ENCODE results near the gene CD99. TPM values are rescaled to one million over a fixed set of nuclear protein-coding genes. Genes with fewer than 3 reads are reported as not detected.

CD99 gene
- total and polyA plus RNA-seq, 2 of the 13 experiments (the other 11 are each of a cell fraction or from before 2014, with no cell fraction given), result 78.8 to 111 TPM

DNA sequence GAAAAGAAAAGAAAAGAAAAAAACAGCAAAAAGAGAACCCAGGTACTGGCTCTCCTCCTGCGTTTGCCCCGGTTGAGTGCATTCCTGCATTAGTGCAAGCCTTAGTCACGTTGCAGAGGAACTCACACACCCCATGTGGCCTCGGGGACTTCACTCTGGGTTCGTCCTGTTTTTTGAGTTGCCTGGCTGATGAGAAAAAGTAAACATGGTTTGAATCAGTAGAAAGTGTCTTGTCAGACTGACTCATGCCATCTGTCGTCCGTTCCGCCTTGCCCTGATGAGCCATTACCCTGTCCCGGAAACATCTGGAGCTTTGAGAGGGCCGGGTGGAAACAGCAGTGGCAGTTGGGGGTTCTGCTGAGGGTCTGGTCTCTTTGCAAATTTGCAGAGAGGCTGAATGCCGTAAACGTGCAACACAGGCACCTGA lies 16.3 kb downstream of the CD99 start (continued):
- TF ChIP-seq, protein P1, sequence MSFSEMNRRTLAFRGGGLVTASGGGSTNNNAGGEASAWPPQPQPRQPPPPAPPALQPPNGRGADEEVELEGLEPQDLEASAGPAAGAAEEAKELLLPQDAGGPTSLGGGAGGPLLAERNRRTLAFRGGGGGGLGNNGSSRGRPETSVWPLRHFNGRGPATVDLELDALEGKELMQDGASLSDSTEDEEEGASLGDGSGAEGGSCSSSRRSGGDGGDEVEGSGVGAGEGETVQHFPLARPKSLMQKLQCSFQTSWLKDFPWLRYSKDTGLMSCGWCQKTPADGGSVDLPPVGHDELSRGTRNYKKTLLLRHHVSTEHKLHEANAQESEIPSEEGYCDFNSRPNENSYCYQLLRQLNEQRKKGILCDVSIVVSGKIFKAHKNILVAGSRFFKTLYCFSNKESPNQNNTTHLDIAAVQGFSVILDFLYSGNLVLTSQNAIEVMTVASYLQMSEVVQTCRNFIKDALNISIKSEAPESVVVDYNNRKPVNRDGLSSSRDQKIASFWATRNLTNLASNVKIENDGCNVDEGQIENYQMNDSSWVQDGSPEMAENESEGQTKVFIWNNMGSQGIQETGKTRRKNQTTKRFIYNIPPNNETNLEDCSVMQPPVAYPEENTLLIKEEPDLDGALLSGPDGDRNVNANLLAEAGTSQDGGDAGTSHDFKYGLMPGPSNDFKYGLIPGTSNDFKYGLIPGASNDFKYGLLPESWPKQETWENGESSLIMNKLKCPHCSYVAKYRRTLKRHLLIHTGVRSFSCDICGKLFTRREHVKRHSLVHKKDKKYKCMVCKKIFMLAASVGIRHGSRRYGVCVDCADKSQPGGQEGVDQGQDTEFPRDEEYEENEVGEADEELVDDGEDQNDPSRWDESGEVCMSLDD (CRISPR knock-in tag; IDR thresholded peaks at IDR 0.05; ENCODE audit: borderline replicate concordance), result no peak
- TF ChIP-seq ZNF839 (CRISPR knock-in tag; IDR thresholded peaks at IDR 0.05; ENCODE audit: borderline replicate concordance), result no peak
- TF ChIP-seq SMAD9 (CRISPR knock-in tag; IDR thresholded peaks at IDR 0.05), result no peak
- no peak for TF ChIP-seq REXO4 (CRISPR knock-in tag; IDR thresholded peaks at IDR 0.05; ENCODE audit: borderline replicate concordance)
- TF ChIP-seq, protein P2, sequence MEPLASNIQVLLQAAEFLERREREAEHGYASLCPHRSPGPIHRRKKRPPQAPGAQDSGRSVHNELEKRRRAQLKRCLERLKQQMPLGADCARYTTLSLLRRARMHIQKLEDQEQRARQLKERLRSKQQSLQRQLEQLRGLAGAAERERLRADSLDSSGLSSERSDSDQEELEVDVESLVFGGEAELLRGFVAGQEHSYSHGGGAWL (CRISPR knock-in tag; IDR thresholded peaks at IDR 0.05), result no peak
- no peak for TF ChIP-seq SPEN (CRISPR knock-in tag; IDR thresholded peaks at IDR 0.05; ENCODE audit: low read depth)
- TF ChIP-seq JDP2 (CRISPR knock-in tag; IDR thresholded peaks at IDR 0.05; ENCODE audit: borderline replicate concordance), result no peak
- no peak for TF ChIP-seq ZNF530 (CRISPR knock-in tag; IDR thresholded peaks at IDR 0.05; ENCODE audit: low read depth)
- no peak for TF ChIP-seq YY1 (IDR thresholded peaks at IDR 0.05; ENCODE audit: insufficient read depth, insufficient replicate concordance, low read depth, low read length)
- no peak for TF ChIP-seq ZNF10 (CRISPR knock-in tag; IDR thresholded peaks at IDR 0.05; ENCODE audit: borderline replicate concordance, low read depth)
- TF ChIP-seq DNMT3B (CRISPR knock-in tag; conservative IDR thresholded peaks at IDR 0.05), result no peak
- TF ChIP-seq ZFP41 (CRISPR knock-in tag; IDR thresholded peaks at IDR 0.05; ENCODE audit: borderline replicate concordance), result no peak
- TF ChIP-seq U2AF1 (optimal IDR thresholded peaks at IDR 0.05; ENCODE audit: low read depth, low read length), result no peak
- TF ChIP-seq ZNF317 (CRISPR knock-in tag; IDR thresholded peaks at IDR 0.05), result no peak
- TF ChIP-seq ZNF260 (CRISPR knock-in tag; IDR thresholded peaks at IDR 0.05; ENCODE audit: borderline replicate concordance, low read depth), result no peak
- TF ChIP-seq KLF11 (CRISPR knock-in tag; IDR thresholded peaks at IDR 0.05), result no peak
- TF ChIP-seq, protein P3, sequence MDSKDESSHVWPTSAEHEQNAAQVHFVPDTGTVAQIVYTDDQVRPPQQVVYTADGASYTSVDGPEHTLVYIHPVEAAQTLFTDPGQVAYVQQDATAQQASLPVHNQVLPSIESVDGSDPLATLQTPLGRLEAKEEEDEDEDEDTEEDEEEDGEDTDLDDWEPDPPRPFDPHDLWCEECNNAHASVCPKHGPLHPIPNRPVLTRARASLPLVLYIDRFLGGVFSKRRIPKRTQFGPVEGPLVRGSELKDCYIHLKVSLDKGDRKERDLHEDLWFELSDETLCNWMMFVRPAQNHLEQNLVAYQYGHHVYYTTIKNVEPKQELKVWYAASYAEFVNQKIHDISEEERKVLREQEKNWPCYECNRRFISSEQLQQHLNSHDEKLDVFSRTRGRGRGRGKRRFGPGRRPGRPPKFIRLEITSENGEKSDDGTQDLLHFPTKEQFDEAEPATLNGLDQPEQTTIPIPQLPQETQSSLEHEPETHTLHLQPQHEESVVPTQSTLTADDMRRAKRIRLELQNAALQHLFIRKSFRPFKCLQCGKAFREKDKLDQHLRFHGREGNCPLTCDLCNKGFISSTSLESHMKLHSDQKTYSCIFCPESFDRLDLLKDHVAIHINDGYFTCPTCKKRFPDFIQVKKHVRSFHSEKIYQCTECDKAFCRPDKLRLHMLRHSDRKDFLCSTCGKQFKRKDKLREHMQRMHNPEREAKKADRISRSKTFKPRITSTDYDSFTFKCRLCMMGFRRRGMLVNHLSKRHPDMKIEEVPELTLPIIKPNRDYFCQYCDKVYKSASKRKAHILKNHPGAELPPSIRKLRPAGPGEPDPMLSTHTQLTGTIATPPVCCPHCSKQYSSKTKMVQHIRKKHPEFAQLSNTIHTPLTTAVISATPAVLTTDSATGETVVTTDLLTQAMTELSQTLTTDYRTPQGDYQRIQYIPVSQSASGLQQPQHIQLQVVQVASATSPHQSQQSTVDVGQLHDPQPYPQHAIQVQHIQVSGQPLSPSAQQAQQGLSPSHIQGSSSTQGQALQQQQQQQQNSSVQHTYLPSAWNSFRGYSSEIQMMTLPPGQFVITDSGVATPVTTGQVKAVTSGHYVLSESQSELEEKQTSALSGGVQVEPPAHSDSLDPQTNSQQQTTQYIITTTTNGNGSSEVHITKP (CRISPR knock-in tag; IDR thresholded peaks at IDR 0.05; ENCODE audit: low read depth), result no peak
- TF ChIP-seq, protein P4, sequence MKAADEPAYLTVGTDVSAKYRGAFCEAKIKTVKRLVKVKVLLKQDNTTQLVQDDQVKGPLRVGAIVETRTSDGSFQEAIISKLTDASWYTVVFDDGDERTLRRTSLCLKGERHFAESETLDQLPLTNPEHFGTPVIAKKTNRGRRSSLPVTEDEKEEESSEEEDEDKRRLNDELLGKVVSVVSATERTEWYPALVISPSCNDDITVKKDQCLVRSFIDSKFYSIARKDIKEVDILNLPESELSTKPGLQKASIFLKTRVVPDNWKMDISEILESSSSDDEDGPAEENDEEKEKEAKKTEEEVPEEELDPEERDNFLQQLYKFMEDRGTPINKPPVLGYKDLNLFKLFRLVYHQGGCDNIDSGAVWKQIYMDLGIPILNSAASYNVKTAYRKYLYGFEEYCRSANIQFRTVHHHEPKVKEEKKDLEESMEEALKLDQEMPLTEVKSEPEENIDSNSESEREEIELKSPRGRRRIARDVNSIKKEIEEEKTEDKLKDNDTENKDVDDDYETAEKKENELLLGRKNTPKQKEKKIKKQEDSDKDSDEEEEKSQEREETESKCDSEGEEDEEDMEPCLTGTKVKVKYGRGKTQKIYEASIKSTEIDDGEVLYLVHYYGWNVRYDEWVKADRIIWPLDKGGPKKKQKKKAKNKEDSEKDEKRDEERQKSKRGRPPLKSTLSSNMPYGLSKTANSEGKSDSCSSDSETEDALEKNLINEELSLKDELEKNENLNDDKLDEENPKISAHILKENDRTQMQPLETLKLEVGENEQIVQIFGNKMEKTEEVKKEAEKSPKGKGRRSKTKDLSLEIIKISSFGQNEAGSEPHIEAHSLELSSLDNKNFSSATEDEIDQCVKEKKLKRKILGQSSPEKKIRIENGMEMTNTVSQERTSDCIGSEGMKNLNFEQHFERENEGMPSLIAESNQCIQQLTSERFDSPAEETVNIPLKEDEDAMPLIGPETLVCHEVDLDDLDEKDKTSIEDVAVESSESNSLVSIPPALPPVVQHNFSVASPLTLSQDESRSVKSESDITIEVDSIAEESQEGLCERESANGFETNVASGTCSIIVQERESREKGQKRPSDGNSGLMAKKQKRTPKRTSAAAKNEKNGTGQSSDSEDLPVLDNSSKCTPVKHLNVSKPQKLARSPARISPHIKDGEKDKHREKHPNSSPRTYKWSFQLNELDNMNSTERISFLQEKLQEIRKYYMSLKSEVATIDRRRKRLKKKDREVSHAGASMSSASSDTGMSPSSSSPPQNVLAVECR (CRISPR knock-in tag; IDR thresholded peaks at IDR 0.05; ENCODE audit: borderline replicate concordance), result peak; percentile 25; the same call in 1 of the 2 replicates

Measured in HepG2 (cell line).